Lower leg skin (tissue), 4 donors: ENCODE data around the gene SHCBP1. TPM values are rescaled to one million over a fixed set of nuclear protein-coding genes. Genes with fewer than 3 reads are reported as not detected.

Experiments used
- DNase-seq, 2 donors: peaks; one replicate each; pipeline ENCODE4 v3.0.0-alpha.2; 2019; ENCODE audit warnings: low spot score in 2 of 2
- H3K4me3 ChIP-seq: fragments of 200-600 bp; sonication (generic); 2 replicates; pipeline ENCODE4 v1.5.1; 2017; ENCODE audit warnings: mild to moderate bottlenecking, low read depth; ENCODE audit not compliant: poor library complexity, severe bottlenecking
- CTCF ChIP-seq, 3 donors: fragments of 450-650 bp; IDR thresholded peaks; one replicate each; pipeline ENCODE4 v1.5.1; 2016; ENCODE audit warnings: antibody characterized with exemption in 3 of 3, mild to moderate bottlenecking in 3 of 3, moderate library complexity in 2 of 3
- POLR2A ChIP-seq, 2 donors: fragments of 450-650 bp; IDR thresholded peaks; one replicate each; pipeline ENCODE4 v1.6.1; 2016 to 2017; ENCODE audit warnings: antibody characterized with exemption in 2 of 2, mild to moderate bottlenecking in 1 of 2, moderate library complexity in 1 of 2
- WGBS, 2 donors: methylation state at CpG; one replicate each; pipeline ENCODE4 v1.1.5; 2018; 5-methylcytosine and 5-hydroxymethylcytosine counted together
- intact Hi-C: fragments of 100-400 bp; cut with DNase I; formaldehyde crosslinking; loops from one replicate; pipeline ENCODE4 v1.15.0; 2023; ENCODE audit warnings: low total_unique reads
- total RNA-seq, 4 donors: library from RNA; depleted of rRNA; stranded (reverse); fragments of >200 nt; gene quantifications; one replicate each; pipeline ENCODE4 v1.1.0, GENCODE V29; 2016

Gene SHCBP1
- total RNA-seq, 4 donors from 2014 or later: 0.76 to 1.4 (median 1.3) TPM

- DNase-seq: no peak
- TF ChIP-seq POLR2A (IDR thresholded peaks at IDR 0.05): no peak
- no peak for TF ChIP-seq CTCF (IDR thresholded peaks at IDR 0.05)
- WGBS, 2 donors: 93 to 94% methylated on average over 27 of the region's 27 CpGs
- no peak overlapping the region for H3K4me3 ChIP-seq
- intact Hi-C loops: no loop called here
Measured at GRCh38 chr16:46649588-46650253, 28.5 kb upstream of the SHCBP1 start.

- no peak for DNase-seq
Measured at GRCh38 chr16:46648656-46649055, 27.5 kb upstream of the SHCBP1 start.

GRCh38 chr16:46638947-46639925 is 18.1 kb upstream of the SHCBP1 start:
- TF ChIP-seq POLR2A (IDR thresholded peaks at IDR 0.05) (no peak), CTCF (IDR thresholded peaks at IDR 0.05) (no peak)
- intact Hi-C loops: no loop called here
- no peak for DNase-seq
- H3K4me3 ChIP-seq: no peak overlapping the region
- WGBS, 2 donors: 58 to 65% methylated on average over 9 of the region's 9 CpGs

More at GRCh38 chr16:46648656-46649055, 27.5 kb upstream of the SHCBP1 start:
- TF ChIP-seq CTCF (IDR thresholded peaks at IDR 0.05) (no peak), POLR2A (IDR thresholded peaks at IDR 0.05) (no peak)
- intact Hi-C loops: no loop called here
- no peak overlapping the region for H3K4me3 ChIP-seq
- WGBS, 2 donors: 91% methylated on average over 8 of the region's 8 CpGs

- H3K4me3 ChIP-seq: no peak overlapping the region
Measured at GRCh38 chr16:46632778-46633733, 11.9 kb upstream of the SHCBP1 start.

More at GRCh38 chr16:46632778-46633733, 11.9 kb upstream of the SHCBP1 start:
- WGBS, 2 donors: 82 to 92% methylated on average over 30 to 31 of the region's 32 CpGs
- DNase-seq: no peak
- TF ChIP-seq CTCF (IDR thresholded peaks at IDR 0.05): no peak
- no peak for TF ChIP-seq POLR2A (IDR thresholded peaks at IDR 0.05)
- intact Hi-C loops: no loop called here
